IMR-90 (cell line): ENCODE measurements around the gene LINC00632. TPM values are rescaled to one million over a fixed set of nuclear protein-coding genes. Genes with fewer than 3 reads are reported as not detected.

Experiments
- ATAC-seq: fragments of 200-7000 bp; cut with Tn5 transposase; 2 replicates; pipeline ENCODE4 v1.9.1; 2020; ENCODE audit warnings: low read depth, mild to moderate bottlenecking, moderate library complexity
- BruUV-seq: library from RNA; stranded (reverse); fragments of 400-500 nt; replicated peaks from 2 replicates; lab custom pipeline; 2021; lab: Mats Ljungman, UMichigan
- CTCF ChIA-PET: fragments of 300-600 bp; formaldehyde crosslinking; extraction: SDS; loops from one replicate; lab custom pipeline; 2021; ENCODE audit warnings: antibody characterized with exemption; lab: Yijun Ruan, JAX
- POLR2A ChIA-PET: fragments of 300-600 bp; sonication (Branson Sonifier 250); formaldehyde crosslinking; loops from one replicate; lab custom pipeline; 2022; ENCODE audit warnings: antibody characterized with exemption; ENCODE audit not compliant: unreplicated experiment; lab: Charles Lee
- DNase-seq: peaks from one replicate; pipeline ENCODE4 v3.0.0; 2013
- H2AFZ ChIP-seq: replicated peaks from 2 replicates; pipeline ENCODE3; 2013; ENCODE audit warnings: low read length, mild to moderate bottlenecking; ENCODE audit not compliant: poor library complexity
- H2AK5ac ChIP-seq: 2 replicates; pipeline ENCODE4 v1.6.1; 2013; ENCODE audit warnings: low read depth, low read length, inconsistent platforms
- H2AK9ac ChIP-seq: replicated peaks from 2 replicates; pipeline ENCODE3; 2013; ENCODE audit warnings: mild to moderate bottlenecking, low read depth, low read length, moderate library complexity; ENCODE audit not compliant: poor library complexity
- H2BK120ac ChIP-seq: 2 replicates; pipeline ENCODE4 v1.6.1; 2013; ENCODE audit warnings: low read depth, low read length, inconsistent platforms
- H2BK15ac ChIP-seq: 3 replicates; pipeline ENCODE4 v1.6.1; 2013; ENCODE audit warnings: low read depth, low read length, inconsistent platforms
- H2BK20ac ChIP-seq: 2 replicates; pipeline ENCODE4 v1.6.1; 2013; ENCODE audit warnings: low read depth, mild to moderate bottlenecking, inconsistent platforms, low read length, moderate library complexity
- H2BK5ac ChIP-seq: 2 replicates; pipeline ENCODE4 v1.6.1; 2013; ENCODE audit warnings: mild to moderate bottlenecking, low read depth, low read length, inconsistent platforms; ENCODE audit not compliant: poor library complexity, severe bottlenecking
- H3K14ac ChIP-seq: replicated peaks from 2 replicates; pipeline ENCODE4 v1.6.1; 2013; ENCODE audit warnings: low read depth, low read length, inconsistent platforms
- H3K18ac ChIP-seq: 2 replicates; pipeline ENCODE4 v1.6.1; 2013; ENCODE audit warnings: low read depth, low read length, control low read depth
- H3K23ac ChIP-seq: 2 replicates; pipeline ENCODE4 v1.6.1; 2013; ENCODE audit warnings: low read depth, low read length, inconsistent platforms
- H3K27ac ChIP-seq: 2 replicates; pipeline ENCODE4 v1.5.1; 2013; ENCODE audit warnings: mild to moderate bottlenecking, control low read depth, low read length; ENCODE audit not compliant: insufficient read depth
- H3K27me3 ChIP-seq: 2 replicates; pipeline ENCODE4 v1.6.1; 2013; ENCODE audit warnings: low read length; ENCODE audit not compliant: control insufficient read depth, insufficient read depth
- H3K36me3 ChIP-seq: 2 replicates; pipeline ENCODE4 v1.6.1; 2013; ENCODE audit warnings: low read length, mixed read lengths; ENCODE audit not compliant: control insufficient read depth, insufficient read depth
- H3K4ac ChIP-seq: 2 replicates; pipeline ENCODE4 v1.6.1; 2013; ENCODE audit warnings: low read depth, low read length, inconsistent platforms
- H3K4me1 ChIP-seq: 2 replicates; pipeline ENCODE4 v1.6.1; 2013; ENCODE audit warnings: low read length, mixed read lengths; ENCODE audit not compliant: control insufficient read depth, insufficient read depth
- H3K4me2 ChIP-seq: 2 replicates; pipeline ENCODE4 v1.6.1; 2013; ENCODE audit warnings: low read depth, mild to moderate bottlenecking, control low read depth, low read length, moderate library complexity
- H3K4me3 ChIP-seq: 2 replicates; pipeline ENCODE4 v1.5.1; 2013; ENCODE audit warnings: low read depth, mild to moderate bottlenecking, control low read depth, low read length, moderate library complexity; ENCODE audit not compliant: insufficient read depth
- H3K56ac ChIP-seq: 2 replicates; pipeline ENCODE4 v1.6.1; 2013; ENCODE audit warnings: low read length, inconsistent platforms; ENCODE audit not compliant: insufficient read depth; ENCODE audit errors: extremely low read depth
- H3K79me1 ChIP-seq, 2 experiments: 2 replicates each; pipeline ENCODE4 v1.6.1; 2013; ENCODE audit warnings: low read length in 2 of 2, inconsistent platforms in 1 of 2, low read depth in 1 of 2
- H3K9ac ChIP-seq: 2 replicates; pipeline ENCODE4 v1.6.1; 2013; ENCODE audit warnings: low read depth, low read length, control low read depth
- H3K9me1 ChIP-seq: 2 replicates; pipeline ENCODE4 v1.6.1; 2013; ENCODE audit warnings: low read length, inconsistent platforms; ENCODE audit not compliant: insufficient read depth
- H3K9me3 ChIP-seq: 2 replicates; pipeline ENCODE4 v1.6.1; 2013; ENCODE audit warnings: low read length; ENCODE audit not compliant: control insufficient read depth, insufficient read depth
- H4K20me1 ChIP-seq: 2 replicates; pipeline ENCODE4 v1.6.1; 2013; ENCODE audit warnings: low read length, inconsistent platforms; ENCODE audit not compliant: insufficient read depth
- H4K5ac ChIP-seq: 2 replicates; pipeline ENCODE4 v1.6.1; 2013; ENCODE audit warnings: mild to moderate bottlenecking, low read depth, low read length, control low read depth
- H4K8ac ChIP-seq, 2 experiments: 2 replicates each; pipeline ENCODE4 v1.6.1; 2013; ENCODE audit warnings: low read depth in 2 of 2, low read length in 2 of 2, control low read depth in 1 of 2, inconsistent platforms in 1 of 2
- H4K91ac ChIP-seq: 2 replicates; pipeline ENCODE4 v1.6.1; 2013; ENCODE audit warnings: low read depth, low read length, inconsistent platforms; ENCODE audit not compliant: insufficient read depth
- CEBPB ChIP-seq: IDR thresholded peaks from 2 replicates; pipeline ENCODE4 v1.6.1; 2012; ENCODE audit warnings: low read depth, low read length, improper control_type of control experiment
- CHD1 ChIP-seq: IDR thresholded peaks from 2 replicates; pipeline ENCODE4 v1.6.1; 2012; ENCODE audit warnings: low read depth, low read length, improper control_type of control experiment
- FOS ChIP-seq: fragments of 150-350 bp; IDR thresholded peaks from 2 replicates; pipeline ENCODE4 v1.6.1; 2016; ENCODE audit warnings: low read depth, low read length
- USF2 ChIP-seq: fragments of 150-350 bp; IDR thresholded peaks from 2 replicates; pipeline ENCODE4 v1.6.1; 2017; ENCODE audit warnings: mild to moderate bottlenecking, antibody characterized with exemption, low read length, low read depth
- WGBS, 2 experiments: methylation state at CpG; one replicate each; pipeline versions ENCODE4 v1.1.5 to v1.1.7; 2013; ENCODE audit warnings: missing lambda C conversion rate in 2 of 2; ENCODE audit not compliant: insufficient read length in 1 of 2; ENCODE audit errors: extremely low coverage in 2 of 2; 5-methylcytosine and 5-hydroxymethylcytosine counted together
- dilution Hi-C: fragments of 300-500 bp; cut with HindIII; formaldehyde crosslinking; loops from one replicate; pipeline ENCODE4 v1.14.3; 2018; ENCODE audit warnings: low sequenced_read_pairs; ENCODE audit not compliant: unreplicated experiment
- in situ Hi-C: fragments of 300-500 bp; cut with MboI; formaldehyde crosslinking; loops from 3 replicates; pipeline ENCODE4 v1.14.3; 2019; ENCODE audit warnings: low sequenced_read_pairs, inconsistent platforms, mixed read lengths
- intact Hi-C: fragments of 100-400 bp; cut with micrococcal nuclease; formaldehyde crosslinking; loops from 2 replicates; pipeline ENCODE4 v1.10.0; 2022
- polyA plus RNA-seq, 3 experiments: library from polyadenylated mRNA; depleted of rRNA; stranded (reverse); fragments of >200 nt; gene quantifications; 2 replicates each; pipeline ENCODE4 v1.2.3, GENCODE V29; 2012; ENCODE audit warnings: low replicate concordance in 1 of 3
- total RNA-seq: library from RNA; depleted of rRNA; stranded (reverse); fragments of >200 nt; gene quantifications from 2 replicates; pipeline ENCODE4 v1.2.3, GENCODE V29; 2012

The LINC00632 gene
- total and polyA plus RNA-seq, 2 of the 4 experiments (the other 2 are of a cell fraction) = 7.2 to 25.0 TPM

- Histone ChIP-seq H3K27ac (no peak overlapping the region), H2BK20ac (no peak overlapping the region), H2AK9ac (no peak overlapping the region), H3K56ac (no peak overlapping the region), H3K9ac (no peak overlapping the region), H3K36me3 (no peaks in the 10 kb centered on the region), H3K23ac (no peak overlapping the region), H3K4me1 (no peaks in the 10 kb centered on the region), H4K20me1 (no peaks in the 10 kb centered on the region), H2BK120ac (no peak overlapping the region), H2BK15ac (no peak overlapping the region), H4K91ac (no peak overlapping the region), H2BK5ac (no peak overlapping the region), H3K4me2 (no peak overlapping the region), H2AK5ac (no peak overlapping the region), H3K4ac (no peak overlapping the region; the same call in 1 of the 2 replicates), H3K9me3 (no peaks in the 10 kb centered on the region), H3K4me3 (no peak overlapping the region), H3K18ac (no peak overlapping the region), H3K9me1 (no peaks in the 10 kb centered on the region), H4K5ac (no peak overlapping the region), H3K79me1 (no peaks in the 10 kb centered on the region), H3K27me3 (no peaks in the 10 kb centered on the region), H4K8ac (0 out of 4 replicates have a peak overlapping the region, but pooled peaks of 1 of the 2 experiments have one; percentile 19), H3K14ac (no peak overlapping the region), H2AFZ (no peak overlapping the region)
- CTCF ChIA-PET = no interaction called here
- in situ Hi-C loops = no loop called here
- DNase-seq = peak; percentile 54
- POLR2A ChIA-PET = no interaction called here
- WGBS, 2 experiments = 32% methylated on average over 3 of the region's 5 CpGs; no CpG with 5 or more reads in 1 of the 2 experiments
- ATAC-seq = no peak; the same call in 1 of the 2 replicates
- TF ChIP-seq FOS = peak; percentile 7; the same call in 1 of the 2 replicates
- peak; percentile 95 for TF ChIP-seq CEBPB
- no peak for TF ChIP-seq CHD1
- no peak for TF ChIP-seq USF2
- dilution Hi-C loops = no loop called here
- intact Hi-C loops = no loop called here
- BruUV-seq = no TSS peak
These were observed 6.2 kb downstream of the LINC00632 start for GRCh38 chrX:140715787-140716186.
